Activated CD8-positive, alpha-beta memory T cell treated with anti-CD3 and anti-CD28 coated beads, Interleukin-2, amount 50 U/mL, for 48 hours (primary cell): ENCODE measurements around the gene LUC7L3.
"Not testable (repeated sequence)": the region's sequence is repeated elsewhere in the genome, so short reads cannot be mapped to it uniquely, and the experiment has no call there.

ENCODE experiments used
- DNase-seq: peaks from one replicate; pipeline ENCODE4 v3.0.0-alpha.2; 2020

LUC7L3 gene, protein sequence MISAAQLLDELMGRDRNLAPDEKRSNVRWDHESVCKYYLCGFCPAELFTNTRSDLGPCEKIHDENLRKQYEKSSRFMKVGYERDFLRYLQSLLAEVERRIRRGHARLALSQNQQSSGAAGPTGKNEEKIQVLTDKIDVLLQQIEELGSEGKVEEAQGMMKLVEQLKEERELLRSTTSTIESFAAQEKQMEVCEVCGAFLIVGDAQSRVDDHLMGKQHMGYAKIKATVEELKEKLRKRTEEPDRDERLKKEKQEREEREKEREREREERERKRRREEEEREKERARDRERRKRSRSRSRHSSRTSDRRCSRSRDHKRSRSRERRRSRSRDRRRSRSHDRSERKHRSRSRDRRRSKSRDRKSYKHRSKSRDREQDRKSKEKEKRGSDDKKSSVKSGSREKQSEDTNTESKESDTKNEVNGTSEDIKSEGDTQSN

DNA sequence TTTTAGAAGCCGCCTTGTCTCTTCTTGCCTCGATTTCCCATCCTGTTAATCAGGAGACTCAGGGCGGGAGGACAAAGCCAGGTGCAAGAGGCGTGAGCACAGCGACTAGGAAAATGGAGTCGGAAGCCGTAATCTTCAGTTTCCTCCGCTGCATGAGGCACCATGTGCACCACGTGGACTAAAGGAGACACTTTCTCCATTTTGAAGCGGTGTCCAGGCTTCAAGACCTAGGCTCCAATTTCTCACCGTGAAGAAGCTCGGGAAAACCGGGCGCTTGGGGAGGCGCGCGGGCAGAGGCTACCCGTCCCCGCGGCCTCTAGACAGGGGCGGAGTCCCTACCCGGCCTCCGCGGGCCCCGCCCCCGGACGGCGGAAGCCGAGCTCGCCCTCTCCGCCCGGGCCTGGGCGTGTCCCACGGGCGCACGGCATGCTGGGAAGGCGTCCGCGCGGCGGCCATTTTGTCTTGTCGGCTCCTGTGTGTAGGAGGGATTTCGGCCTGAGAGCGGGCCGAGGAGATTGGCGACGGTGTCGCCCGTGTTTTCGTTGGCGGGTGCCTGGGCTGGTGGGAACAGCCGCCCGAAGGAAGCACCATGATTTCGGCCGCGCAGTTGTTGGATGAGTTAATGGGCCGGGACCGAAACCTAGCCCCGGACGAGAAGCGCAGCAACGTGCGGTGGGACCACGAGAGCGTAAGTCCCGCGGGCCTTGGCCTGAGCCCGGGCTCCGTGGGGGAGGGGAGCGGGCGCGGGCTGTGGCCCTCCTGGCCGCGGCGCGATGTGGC is at the start of gene LUC7L3:
Gene LUC7L3 (plus strand): TSS at position 460 of the 780 bp plus-strand sequence. CDS start 130 bp downstream, at position 590.
- DNase-seq = peak; percentile 96

DNA sequence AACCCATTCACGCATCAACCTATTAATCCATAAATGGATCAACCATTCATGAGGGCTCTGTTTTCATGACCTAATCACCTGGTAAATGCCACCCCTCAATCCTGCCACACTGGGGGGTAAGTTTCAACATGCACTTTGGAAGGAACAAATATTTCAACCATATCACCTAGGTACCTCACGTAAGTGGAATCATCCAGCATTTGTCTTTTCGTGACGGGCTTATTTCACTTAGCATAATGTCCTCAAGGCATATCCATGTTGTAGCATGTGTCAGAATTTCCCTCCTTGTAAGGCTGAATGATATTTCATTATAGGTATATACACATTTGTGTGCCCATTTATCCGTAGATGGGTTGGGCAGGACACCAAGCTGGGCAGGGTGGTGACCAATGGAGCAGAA is 47.3 kb upstream of the LUC7L3 start:
- no peak for DNase-seq

DNA sequence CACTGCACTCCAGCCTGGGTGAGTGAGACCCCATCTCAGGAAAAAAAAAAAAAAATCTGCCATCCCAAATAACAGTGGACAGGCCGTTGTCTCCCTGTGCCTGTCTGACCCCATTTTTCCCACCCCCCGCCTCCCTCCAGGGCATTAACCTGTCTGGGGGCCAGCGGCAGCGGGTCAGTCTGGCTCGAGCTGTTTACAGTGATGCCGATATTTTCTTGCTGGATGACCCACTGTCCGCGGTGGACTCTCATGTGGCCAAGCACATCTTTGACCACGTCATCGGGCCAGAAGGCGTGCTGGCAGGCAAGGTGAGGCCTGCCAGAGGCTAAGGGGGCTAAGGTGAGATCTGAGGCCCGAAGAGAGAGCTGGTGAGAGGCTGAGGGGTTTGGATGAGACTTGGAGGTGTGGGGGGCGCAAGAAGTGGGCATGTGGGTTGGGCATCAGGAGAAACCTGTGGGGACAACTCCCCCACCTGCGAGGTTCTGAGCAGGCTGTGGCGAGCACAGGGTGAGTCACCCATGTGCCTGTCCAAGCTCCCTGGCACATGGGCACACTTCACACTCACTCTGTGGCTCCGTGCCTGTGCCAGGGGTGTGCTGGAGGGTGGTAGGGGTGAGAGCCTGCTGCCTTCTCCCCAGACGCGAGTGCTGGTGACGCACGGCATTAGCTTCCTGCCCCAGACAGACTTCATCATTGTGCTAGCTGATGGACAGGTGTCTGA is 46.4 kb upstream of the LUC7L3 start:
- no peak for DNase-seq

DNA sequence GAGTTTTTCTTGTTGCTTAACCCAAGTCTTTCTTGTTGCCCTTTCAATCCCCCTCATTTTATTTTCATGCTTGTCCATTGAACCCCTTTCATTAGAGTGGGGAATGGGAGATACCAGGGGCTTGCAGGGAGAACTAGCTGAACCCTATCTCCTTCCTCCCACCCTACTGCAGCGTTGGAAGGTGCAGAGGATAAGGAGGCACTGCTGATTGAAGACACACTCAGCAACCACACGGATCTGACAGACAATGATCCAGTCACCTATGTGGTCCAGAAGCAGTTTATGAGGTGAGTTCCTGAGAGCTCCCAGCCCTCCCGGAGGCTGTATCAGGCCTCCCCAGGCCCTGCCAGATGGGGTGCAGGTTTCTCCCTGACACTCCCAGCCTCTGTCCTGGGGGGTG is 44.2 kb upstream of the LUC7L3 start:
- no peak for DNase-seq

DNA sequence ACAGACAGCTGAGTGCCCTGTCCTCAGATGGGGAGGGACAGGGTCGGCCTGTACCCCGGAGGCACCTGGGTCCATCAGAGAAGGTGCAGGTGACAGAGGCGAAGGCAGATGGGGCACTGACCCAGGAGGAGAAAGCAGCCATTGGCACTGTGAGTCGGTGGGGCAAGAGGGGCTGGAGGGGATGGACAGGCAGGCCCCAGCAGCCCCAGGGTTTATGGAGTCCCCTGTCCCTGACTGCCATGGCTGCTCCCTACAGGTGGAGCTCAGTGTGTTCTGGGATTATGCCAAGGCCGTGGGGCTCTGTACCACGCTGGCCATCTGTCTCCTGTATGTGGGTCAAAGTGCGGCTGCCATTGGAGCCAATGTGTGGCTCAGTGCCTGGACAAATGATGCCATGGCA is 43.8 kb upstream of the LUC7L3 start:
- no peak for DNase-seq

DNA sequence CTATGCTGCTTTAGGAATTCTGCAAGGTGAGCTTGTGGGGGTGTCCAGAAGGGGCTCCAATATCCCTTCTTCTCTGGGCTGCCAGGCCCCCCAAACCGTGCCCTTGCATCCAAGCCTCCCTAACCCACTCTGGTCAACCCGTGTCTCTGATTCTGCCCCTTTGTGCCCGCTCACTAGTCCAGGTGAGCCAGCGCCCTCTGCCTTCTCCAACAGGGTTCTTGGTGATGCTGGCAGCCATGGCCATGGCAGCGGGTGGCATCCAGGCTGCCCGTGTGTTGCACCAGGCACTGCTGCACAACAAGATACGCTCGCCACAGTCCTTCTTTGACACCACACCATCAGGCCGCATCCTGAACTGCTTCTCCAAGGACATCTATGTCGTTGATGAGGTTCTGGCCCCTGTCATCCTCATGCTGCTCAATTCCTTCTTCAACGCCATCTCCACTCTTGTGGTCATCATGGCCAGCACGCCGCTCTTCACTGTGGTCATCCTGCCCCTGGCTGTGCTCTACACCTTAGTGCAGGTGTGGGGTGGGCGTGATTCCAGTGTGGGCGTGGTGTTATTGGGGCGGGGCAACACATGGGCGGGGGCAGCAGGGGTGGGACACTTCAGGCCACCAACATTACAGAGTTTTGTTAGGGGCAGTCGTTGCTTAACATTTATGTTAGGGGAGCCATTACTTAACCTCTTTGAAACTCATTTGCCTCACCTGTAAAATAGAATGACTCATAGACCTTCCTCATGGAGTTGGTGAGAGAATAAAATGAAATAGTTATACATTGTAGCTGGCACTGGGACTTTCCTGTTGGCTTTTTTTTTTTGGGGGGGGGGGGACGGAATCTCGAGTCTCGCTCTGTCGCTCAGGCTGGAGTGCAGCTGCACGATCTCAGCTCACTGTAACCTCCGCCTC is 43.1 kb upstream of the LUC7L3 start:
- DNase-seq = no peak

DNA sequence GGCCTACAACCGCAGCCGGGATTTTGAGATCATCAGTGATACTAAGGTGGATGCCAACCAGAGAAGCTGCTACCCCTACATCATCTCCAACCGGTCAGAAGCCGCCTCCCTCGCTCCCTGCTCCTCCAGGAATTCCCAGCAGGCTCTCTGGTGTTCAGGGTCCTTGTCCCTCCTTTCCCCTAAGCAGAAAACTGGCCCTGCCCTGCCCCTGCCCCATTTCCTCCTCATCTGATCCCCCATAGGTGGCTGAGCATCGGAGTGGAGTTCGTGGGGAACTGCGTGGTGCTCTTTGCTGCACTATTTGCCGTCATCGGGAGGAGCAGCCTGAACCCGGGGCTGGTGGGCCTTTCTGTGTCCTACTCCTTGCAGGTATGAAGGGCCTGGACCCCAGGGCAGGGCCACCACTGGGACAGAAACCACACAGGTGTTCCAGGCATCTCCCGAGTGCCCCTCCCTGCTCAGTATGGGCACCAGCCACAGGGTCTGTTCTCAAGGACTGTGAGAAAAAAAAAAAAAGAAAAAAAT is 41.5 kb upstream of the LUC7L3 start:
- DNase-seq = no peak

DNA sequence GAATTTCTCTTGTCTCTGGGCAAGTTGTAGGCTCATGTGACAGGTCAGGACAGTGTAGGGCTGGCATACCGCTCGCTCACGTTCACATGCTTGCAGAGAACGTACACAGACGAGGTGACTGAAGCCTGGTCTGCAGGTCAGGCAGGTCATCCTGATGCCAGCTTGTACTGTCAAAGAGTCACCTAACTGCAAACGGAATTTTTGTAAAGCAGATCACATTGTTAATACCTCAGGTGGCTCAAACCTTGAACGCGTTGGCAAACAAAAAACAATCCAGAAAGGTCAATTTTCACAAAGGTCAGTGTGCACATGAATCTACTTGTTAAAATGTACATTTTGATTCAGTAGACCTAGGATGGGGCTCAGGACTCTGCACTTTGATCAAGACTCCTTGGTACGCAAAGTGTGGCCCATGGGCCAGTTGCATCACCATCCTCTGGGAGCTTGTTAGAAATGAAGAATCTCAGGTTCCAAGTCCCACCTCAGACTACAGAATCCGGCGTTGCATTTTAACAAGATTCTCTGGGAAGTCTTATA is 40.3 kb upstream of the LUC7L3 start:
- no peak for DNase-seq

DNA sequence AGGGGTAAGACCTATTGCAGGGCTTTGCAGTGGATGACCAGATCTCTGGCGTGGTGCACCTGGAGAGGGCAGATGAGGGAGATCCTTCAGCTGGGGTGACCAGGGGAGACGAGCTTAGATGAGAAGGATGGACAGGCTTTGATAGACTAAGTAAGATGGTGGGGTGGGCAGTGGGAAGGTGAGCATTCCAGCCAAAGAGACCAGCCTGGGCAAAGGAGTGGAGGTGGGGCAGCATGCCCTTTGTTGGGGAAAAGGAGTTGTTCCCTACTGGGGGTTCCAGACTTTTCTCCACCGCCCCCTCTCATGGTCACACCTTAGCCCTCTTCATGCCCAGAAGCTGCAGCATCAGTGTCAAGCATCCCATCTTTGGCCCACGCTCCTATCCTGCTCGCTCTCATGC is 39.3 kb upstream of the LUC7L3 start:
- DNase-seq = no peak

DNA sequence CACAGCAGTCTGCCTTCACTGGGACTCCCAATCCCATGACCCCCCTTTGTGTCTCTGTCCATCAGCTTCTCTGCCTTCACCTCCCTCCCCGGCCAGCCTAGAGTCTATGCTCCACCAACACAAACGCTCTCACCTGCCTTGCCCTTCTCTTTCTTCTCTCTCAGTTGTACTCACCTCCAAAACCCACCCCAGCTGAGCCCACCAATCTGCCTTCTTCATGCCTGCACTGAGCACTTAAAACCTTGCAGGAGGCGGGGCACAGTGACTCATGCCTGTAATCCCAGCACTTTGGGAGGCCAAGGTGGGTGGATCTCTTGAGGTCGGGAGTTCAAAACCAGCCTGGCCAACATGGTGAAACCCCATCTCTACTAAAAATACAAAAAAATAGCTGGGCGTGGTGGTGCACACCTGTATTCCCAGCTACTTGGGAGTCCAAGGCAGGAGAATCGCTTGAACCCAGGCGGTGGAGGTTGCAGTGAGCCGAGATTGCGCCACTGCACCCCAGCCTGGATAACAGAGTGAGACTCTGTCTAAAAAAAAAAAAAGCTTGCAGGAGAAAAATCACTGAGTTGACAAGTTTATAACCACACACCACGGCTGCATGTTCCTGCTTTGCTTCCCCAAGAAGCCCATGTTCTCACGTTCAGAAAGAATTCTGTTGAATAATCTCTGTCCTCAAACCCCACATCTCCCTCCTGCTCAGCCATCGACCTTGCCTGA is 38.7 kb upstream of the LUC7L3 start:
- DNase-seq = not testable (repeated sequence)

DNA sequence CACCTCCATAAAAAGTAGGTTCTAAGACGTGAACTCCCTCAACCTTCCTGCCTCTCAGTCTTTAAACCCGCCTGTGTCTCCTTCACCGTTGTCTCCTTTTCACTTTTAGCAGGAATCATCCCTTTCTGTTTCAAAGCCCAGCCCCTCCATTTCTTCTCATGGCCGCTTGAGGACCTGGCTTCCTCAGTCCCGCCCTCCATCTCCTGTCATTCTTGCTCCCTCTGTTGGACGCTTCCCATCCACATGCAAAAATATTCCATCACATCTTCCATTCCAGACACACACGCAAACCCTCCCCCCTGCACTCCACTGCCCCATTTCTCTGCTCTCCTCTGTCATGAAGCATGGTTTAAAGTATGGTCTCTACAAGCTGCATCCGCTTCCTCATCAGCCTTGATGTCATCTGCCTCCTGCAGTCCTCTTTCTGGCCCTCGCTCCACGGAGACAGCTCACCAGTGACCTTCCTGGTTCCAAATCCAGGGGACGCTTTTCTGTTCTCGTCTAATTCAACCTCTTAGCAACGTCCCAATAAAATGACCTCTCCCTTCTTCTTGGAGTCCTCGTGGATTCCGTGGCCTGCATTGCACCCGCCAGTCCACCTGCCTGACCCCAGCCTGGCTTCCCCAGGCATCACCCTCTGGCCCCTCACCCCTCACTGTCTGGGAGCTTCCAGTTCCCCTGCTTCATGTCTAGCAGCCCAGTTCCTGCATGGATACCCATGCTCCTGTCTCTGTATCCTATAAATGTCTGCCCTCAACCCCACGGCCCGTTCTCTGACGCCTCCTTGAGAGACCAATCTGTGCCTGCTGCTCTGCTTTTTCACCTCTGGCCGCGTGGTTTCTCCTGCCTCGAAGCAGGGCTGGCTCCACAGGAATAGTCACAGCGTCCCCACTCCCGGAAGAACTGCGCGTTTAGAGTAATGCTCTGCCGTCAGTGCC is 37.9 kb upstream of the LUC7L3 start:
- DNase-seq = no peak

DNA sequence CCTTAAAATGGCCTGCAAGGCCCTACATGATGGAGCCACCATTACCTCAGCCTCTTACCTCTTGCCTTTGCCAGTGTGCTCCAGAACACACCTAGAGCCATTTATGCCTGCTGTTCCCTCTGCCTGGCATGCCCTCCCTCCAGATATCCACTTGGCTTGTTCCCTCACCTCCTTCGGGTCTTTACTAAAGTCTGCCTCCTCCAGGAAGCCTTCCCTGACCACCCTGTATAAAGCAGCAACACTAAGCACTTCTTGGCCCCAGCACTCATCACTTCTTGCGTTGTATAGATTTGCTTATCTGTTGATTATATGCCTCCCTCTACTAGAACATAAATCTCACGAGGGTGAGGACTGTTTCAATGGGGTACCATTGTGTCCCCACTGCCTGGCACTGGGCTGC is 37.0 kb upstream of the LUC7L3 start:
- DNase-seq = no peak

DNA sequence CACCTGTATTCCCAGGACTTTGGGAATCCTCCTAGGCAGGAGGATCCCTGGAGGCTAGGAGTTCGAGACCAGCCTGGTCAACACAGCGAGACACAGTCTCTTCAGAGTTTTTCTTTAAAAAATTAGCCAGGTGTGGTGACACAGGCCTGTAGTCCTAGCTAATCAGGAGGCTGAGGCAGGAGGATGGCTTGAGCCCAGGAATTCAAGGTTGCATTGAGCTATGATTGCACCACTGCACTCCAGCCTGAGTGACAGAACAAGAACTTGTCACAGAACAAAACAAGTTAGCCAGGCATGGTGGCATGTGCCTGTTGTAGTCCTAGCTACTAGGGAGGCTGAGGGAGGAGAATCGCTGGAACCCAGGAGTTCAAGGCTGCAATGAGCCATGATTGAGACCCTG is 36.5 kb upstream of the LUC7L3 start:
- no peak for DNase-seq

DNA sequence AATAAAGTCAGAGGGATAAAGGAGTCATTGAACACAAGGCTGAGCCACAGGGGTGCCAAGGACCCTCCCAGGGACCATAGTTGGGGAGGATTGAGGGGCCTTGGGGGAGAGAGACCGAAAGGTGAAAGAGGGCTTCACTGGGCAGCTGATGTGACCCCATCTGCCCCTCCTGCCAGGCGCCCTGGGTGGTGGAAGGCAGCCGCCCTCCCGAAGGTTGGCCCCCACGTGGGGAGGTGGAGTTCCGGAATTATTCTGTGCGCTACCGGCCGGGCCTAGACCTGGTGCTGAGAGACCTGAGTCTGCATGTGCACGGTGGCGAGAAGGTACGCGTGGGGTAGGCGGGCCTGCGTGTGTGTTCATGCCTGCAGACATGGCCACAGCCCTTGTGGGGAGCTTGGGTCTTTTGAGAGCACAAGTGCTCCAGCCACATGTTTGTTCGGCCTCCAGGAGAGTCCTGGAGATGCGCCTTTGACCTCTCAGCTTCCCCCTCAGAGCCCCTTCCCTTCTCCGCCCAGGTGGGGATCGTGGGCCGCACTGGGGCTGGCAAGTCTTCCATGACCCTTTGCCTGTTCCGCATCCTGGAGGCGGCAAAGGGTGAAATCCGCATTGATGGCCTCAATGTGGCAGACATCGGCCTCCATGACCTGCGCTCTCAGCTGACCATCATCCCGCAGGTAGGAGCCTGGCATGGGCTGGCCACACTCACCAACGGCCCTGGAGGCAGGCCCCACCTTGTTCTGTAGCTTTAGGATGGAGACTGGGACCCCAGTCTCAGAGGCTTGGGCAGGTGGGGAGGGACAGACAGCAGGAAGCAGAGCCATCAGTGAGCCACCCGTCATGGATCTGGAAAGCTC is 35.7 kb upstream of the LUC7L3 start:
- DNase-seq = no peak

DNA sequence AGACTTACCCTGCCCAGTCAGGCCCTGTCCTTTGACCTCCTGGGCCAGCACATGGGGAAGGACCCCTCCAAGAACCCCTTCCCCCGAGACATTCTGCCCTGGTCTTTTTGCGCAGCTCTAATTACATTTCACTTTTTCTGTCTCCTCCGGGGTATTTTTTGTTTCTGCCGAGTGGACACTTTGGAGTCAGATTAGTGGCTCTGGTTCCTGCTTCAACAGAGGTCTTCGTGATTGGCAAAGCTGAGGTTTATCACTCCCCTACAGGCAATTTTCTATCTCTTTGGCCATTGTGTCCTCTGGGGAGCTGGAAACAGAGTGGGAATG is 35.2 kb upstream of the LUC7L3 start:
- no peak for DNase-seq

DNA sequence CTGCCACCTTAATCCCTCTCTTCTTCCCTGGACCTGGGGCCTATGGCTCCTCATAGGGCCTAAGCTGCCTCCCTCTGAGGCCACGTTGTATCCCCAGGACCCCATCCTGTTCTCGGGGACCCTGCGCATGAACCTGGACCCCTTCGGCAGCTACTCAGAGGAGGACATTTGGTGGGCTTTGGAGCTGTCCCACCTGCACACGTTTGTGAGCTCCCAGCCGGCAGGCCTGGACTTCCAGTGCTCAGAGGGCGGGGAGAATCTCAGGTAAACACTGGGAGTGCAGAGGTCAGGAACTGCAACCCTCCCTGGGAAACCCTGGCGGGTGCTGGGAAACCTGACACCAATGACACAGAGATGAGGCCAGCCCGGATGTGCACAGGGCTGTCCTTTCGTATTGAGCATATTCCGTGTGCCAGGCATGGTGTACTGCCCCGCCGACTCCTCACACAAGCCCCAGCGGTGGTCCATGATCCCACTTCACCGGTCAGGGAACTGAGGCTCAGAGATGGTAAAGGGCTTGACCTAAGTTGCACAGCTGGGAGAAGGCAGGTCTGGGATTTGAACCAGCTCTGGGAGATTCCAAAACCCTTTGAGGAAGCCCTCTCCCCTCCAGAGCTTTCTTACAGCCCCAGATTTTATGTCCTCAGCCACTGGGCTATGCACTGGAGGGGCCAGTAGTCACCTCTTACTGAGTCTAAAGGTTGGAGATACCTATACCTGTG is 34.6 kb upstream of the LUC7L3 start:
- no peak for DNase-seq

DNA sequence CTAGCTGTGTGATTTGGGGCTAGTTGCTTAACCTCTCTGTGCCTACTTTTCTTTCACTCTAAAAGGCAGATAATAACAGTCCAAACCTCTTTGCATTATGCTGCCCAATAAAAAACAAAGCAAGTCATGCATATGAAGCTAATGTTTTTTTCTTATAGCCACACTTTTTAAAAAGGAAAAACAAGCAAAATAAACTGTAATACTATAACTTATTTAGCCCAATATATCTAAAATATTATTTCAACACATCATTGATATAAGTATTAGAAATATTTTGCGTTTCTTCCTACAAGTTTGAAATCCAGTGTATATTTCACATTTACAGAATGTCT is 34.1 kb upstream of the LUC7L3 start:
- DNase-seq = no peak

DNA sequence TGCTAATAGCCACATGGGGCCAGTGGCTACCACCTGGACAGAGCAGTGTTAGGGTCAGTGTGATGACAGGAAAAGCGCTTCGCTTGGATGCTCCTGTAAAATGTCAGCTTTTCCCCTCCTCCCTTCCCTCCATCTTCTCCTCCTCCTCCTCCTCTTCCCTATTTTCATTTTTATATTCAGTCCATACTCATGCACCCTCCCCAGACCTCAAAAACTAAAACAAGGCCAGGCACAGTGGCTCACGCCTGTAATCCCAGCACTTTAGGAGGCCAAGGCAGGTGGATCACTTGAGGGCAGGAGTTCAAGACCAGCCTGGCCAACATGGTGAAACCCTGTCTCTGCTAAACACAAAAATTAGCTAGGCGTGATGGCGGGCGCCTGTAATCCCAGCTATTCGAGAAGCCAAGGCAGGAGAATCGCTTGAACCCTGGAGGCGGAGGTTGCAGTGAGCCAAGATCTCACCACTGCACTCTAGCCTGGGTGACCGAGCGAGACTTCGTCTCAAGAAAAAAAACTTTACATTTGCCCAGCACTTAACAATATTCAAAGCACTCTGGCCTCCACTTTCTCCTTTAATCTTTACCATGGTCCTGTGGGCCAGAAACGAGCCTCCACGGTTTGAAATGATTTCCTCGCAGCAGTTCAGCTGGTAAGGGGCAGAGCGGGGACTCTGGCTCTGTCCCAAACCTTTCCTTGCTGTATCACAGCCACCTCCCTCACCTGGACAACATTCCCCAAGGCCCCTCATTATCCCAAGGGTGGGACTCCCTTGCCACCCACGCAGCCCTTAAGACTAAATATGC is 33.5 kb upstream of the LUC7L3 start:
- no peak for DNase-seq
